NCI-H524 treated with DMSO at 0.1 percent for 48 hours (cell line): ENCODE results near the gene BAHD1.

ENCODE experiments used
- DNase-seq: peaks from one replicate; lab custom pipeline; 2025; lab: John Stamatoyannopoulos, UW

BAHD1 gene

GRCh38 chr15:40440743-40441564, at the start of gene BAHD1:
Gene BAHD1 (plus strand): TSS chr15:40440953. CDS start chr15:40458465, 17,512 bp downstream.
- DNase-seq, result peak; percentile 73

DNA sequence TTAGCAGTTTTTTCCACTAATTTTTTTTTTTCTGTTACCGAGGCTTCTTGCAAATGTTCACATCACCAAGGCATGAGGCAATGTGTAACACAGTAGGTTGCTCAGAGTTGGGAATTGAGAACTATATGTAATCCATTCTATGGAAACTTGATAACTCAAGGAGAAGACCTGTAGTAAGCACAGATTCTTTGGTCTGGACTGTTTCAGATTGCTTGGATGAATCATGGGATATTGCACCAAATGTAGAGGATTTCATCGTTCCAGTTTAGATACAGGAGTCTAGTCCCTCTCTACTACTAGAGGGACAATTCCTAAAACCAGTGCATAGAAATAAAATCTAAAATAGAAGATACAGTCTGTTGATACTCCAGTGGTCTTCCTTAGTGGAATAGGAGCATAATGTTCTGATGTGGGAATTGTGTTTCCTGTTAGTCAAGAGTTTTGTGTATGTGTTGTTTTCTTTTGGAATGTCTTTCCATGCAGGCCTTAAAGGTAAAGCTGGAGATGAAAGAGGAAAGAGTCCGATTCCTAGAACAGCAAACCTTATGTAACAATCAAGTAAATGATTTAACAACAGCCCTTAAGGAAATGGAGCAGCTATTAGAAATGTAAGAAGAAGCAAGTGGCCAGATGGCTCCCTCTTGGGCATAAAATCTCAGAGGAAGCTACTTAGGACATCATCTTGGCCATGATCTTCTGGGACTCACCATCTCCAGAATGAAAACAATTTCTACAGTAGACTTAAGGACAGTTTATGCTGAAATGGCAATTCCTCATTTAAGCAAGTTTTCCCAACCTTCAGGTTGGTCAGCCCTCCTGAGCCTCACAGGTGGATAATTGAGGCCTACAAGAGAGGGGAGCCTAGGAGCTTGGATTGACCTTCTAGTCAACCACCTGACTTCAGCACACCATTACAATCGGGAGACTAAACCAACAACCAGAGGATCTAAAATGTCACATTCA, 47.5 kb upstream of the BAHD1 start:
- no peak for DNase-seq

- DNase-seq, result no peak
Measured at GRCh38 chr15:40397688-40398412, 42.9 kb upstream of the BAHD1 start.

GRCh38 chr15:40398413-40398873, 42.3 kb upstream of the BAHD1 start:
- no peak for DNase-seq

GRCh38 chr15:40399370-40399769, 41.4 kb upstream of the BAHD1 start:
- no peak for DNase-seq

GRCh38 chr15:40405501-40406381, 35.0 kb upstream of the BAHD1 start, which contains the start of gene IVD:
Gene IVD (plus strand): TSS chr15:40405795. CDS start chr15:40405828, 33 bp downstream.
- peak; percentile 87 for DNase-seq

- no peak for DNase-seq
Measured at GRCh38 chr15:40407330-40407990, 33.3 kb upstream of the BAHD1 start.

DNA sequence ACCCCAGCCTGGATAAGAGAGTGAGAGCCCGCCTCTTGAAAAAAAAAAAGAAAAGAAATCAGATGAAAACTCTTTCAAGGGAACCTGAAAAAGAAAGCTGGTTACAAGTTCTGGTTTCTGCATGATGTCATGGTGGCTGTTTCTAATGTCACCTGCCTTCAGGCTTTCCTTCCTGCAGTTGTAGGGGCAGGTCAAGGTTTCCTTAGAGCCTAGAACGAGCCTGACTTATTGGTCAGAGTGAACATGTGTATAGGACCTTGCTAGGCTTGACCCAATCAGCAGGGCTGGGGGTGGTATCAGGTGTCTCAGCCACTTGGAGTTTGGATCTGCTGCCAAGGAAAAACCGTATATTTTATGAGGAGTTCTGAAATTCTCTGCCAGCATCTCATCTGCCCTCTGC, 31.4 kb upstream of the BAHD1 start:
- DNase-seq, result no peak

GRCh38 chr15:40410476-40410875, 30.3 kb upstream of the BAHD1 start:
- DNase-seq, result no peak

DNA sequence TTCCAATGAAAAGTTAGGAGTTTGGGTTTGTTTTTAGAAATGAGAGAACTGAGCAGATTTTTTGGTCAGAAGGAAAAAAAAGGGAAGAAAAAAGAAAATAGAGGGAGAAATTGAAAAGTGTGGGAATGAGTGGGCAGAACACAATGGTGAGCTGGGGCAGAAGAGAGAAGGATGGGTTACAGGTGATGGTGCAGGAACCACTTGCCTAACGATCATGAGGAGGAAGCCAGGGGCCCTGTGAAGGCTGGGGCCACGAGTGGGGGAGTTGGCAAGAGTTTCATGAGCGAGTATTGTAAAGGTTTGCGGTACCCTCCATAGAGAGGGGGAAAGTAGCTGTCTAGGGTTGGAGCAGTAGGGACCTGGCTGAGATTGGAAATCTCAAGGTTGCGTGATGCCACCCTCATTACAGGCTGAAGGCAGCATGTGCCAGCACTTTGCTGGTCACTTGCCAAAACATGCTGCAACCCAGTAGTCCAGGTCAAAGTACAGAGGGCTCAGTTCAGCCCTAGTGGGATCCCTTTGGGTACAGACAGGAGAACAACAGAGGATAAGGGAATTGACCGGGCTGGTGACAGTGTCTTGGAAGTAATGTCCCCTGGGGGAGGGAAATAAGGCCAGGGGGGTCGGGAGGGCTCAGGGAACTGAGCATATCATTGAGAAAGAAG, 28.5 kb upstream of the BAHD1 start:
- no peak for DNase-seq

- no peak for DNase-seq
Measured at GRCh38 chr15:40413036-40413435, 27.7 kb upstream of the BAHD1 start.

DNA sequence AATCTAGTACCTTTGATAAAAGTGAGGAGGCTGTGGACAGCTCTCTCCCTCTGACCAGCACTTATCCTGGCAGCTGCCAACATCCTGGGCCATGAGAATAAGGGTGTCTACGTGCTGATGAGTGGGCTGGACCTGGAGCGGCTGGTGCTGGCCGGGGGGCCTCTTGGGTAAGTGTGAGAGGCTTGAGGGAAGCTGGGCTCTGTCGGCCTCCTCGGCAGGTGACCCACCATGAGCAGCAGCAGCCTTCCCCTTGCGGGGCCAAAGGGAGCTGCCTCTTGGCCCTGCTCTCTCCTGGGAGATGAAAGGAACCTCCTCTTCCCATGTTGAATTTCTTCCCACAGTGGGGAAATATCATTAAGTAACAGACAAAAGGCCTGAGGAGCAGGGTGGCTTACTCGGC, 25.9 kb upstream of the BAHD1 start:
- no peak for DNase-seq

DNA sequence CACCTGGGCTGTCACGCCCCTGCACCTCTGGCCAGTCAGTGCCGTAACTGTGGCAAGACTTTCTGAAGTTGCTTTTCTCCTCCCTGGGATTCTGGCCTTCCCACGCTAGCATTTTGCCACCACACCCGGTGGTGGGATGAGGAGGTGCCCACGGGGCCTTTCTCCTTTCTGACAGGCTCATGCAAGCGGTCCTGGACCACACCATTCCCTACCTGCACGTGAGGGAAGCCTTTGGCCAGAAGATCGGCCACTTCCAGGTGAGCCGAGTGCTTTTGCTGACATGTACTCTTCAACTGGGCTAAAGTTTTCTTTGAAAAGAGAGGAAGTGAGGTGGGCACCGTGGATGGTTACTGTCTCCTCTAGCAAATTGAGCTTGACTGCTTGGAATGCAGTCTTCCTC, 25.5 kb upstream of the BAHD1 start:
- DNase-seq, result no peak

- DNase-seq, result no peak
Measured at GRCh38 chr15:40416056-40416455, 24.7 kb upstream of the BAHD1 start.

DNA sequence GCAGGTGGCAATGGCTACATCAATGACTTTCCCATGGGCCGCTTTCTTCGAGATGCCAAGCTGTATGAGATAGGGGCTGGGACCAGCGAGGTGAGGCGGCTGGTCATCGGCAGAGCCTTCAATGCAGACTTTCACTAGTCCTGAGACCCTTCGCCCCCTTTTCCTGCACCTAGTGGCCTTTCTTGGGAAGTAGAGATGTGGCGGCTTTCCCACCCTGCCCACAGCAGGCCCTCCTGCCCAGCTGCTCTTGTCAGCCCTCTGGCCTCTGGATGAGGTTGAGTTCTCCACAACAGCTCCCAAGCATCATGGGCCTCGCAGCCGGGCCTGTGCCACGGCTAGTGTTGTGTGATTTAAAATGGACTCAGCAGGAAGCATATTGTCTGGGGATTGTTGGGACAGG, 22.6 kb upstream of the BAHD1 start:
- no peak for DNase-seq

GRCh38 chr15:40420071-40420713, 20.6 kb upstream of the BAHD1 start:
- no peak for DNase-seq

DNA sequence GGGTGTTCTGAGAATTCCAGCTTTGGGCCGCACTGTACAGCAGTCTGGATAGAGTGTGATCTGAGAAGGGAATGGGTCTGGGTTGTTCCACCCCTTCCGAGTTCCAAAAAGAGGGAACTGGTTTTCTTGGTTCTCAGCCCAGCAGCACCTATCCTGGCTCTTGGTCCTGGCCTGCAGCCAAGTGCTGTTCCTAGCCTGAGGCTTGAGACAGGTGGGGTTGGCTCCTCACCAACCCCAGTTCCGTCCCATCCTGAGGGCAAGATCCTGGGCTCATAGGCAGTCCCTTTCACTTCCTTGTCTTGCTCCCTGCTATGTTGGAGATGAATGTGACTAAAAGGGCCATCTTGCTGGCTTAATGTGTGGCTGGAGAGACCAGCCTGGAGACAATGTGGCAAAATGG, 20.0 kb upstream of the BAHD1 start:
- no peak for DNase-seq

GRCh38 chr15:40421246-40422157, 19.3 kb upstream of the BAHD1 start:
- no peak for DNase-seq
